NOMO-1 treated with dmso at 0.1 percent for 144 hours (cell line): ENCODE measurements around the gene KMT5B.

Experiments
- DNase-seq: peaks from one replicate; lab custom pipeline; 2025; ENCODE audit not compliant: unreplicated experiment; lab: John Stamatoyannopoulos, UW

The KMT5B gene

GRCh38 chr11:68146010-68146540, 67.0 kb downstream of the KMT5B start:
- DNase-seq = no peak

DNA sequence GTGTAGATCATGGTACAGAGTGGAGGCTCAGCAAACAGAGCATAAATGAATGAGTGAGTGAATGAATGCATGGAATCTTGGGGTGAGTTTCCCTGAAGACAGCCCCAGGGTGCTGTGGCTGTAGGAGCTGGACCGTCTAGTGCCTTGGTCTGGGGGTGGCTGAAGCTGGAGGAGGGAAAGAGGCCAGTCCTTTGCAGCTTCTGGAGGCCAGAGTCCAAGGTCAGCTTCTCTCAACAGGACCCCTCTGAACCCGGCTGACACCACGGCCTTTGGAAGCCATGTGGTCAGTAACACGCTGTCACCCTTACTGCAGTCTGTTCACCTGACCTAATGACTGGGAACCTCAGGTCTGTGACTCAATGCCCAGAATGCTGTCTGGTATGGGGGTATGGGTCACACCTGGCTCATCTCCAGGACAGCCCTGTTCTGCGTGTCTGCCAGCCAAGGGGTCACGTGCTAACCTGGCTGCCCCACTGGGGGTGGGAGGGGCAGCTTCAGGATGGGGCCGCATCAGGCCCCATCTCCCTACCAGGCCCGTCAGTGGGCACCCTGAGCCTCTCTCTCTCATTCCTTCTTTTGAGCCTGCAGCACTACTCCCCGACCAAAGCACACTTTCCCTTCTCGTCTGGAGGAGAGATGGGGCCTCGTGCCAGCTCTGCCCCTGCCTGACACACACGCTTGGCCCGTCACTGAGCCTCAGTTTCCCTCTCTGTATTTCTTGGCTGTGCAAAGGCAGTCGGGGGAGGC, 67.8 kb downstream of the KMT5B start:
- no peak for DNase-seq

GRCh38 chr11:68143310-68143689, 69.8 kb downstream of the KMT5B start:
- DNase-seq = no peak

GRCh38 chr11:68142441-68143309, 70.4 kb downstream of the KMT5B start:
- no peak for DNase-seq

- DNase-seq = peak; percentile 79
Observed at GRCh38 chr11:68142028-68142412, 71.1 kb downstream of the KMT5B start.

GRCh38 chr11:68141246-68142027, 71.7 kb downstream of the KMT5B start:
- no peak for DNase-seq

DNA sequence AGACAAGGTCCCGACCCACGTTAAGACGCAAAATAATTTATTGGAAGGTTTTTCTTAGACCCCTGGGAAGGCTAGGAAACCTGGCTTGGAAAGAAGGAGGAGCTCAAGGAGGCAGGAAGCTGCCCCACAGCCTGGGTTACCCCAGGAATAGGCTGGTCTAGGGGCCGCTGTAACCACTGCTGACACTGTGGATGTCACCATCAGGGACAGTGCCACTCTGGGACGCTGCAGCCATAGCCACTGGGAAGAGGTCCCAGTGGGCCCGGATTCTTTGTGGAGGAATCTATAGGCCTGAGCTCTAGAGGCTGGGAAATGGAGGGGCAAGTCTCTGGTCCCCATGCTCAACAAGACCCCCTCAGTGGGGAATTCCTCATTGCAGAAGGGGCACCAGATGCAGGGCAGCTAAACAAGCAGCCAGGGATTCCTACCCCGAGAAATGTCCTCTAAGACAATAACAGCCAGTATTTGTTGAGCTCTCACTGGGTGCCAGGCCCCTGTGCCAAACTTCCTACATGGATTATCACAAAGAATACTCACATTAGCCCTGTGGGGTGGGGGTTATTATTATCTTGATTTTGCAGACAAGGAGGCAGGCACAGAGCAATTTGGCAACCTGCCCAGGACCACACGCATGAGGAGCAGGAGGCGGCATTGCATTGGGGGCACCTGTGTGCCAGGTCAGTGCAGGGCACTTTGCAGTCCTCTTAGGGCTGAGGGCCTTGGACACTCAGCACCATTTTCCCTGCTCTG, 72.4 kb downstream of the KMT5B start:
- DNase-seq = no peak

- DNase-seq = no peak
Observed at GRCh38 chr11:68138237-68138636, 74.9 kb downstream of the KMT5B start.

GRCh38 chr11:68137833-68138232, 75.3 kb downstream of the KMT5B start:
- no peak for DNase-seq

- DNase-seq = no peak
Observed at GRCh38 chr11:68136866-68137265, 76.2 kb downstream of the KMT5B start.

- no peak for DNase-seq
Observed at GRCh38 chr11:68135161-68135560, 77.9 kb downstream of the KMT5B start.

DNA sequence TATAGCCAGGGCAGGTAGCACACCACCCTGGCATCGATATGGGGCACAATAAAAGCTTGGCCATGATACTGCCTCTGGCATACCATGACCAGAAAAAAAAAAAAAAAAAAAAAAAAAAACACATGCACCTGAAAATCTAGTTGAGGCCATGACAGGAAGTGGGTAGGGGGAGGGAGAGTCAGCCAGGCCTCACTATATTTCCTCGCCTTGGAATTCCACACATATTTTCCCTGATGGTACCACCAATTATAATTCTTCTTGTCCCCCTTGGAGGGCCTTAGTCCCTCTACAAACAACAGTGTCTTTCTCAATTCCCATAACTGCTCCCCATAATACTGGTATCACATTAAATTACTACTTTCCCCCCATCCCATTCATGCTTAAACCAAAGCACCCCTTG, 79.3 kb downstream of the KMT5B start:
- no peak for DNase-seq

GRCh38 chr11:68130121-68130520, 83.0 kb downstream of the KMT5B start:
- no peak for DNase-seq

GRCh38 chr11:68128682-68129327, 84.3 kb downstream of the KMT5B start:
- DNase-seq = no peak

DNA sequence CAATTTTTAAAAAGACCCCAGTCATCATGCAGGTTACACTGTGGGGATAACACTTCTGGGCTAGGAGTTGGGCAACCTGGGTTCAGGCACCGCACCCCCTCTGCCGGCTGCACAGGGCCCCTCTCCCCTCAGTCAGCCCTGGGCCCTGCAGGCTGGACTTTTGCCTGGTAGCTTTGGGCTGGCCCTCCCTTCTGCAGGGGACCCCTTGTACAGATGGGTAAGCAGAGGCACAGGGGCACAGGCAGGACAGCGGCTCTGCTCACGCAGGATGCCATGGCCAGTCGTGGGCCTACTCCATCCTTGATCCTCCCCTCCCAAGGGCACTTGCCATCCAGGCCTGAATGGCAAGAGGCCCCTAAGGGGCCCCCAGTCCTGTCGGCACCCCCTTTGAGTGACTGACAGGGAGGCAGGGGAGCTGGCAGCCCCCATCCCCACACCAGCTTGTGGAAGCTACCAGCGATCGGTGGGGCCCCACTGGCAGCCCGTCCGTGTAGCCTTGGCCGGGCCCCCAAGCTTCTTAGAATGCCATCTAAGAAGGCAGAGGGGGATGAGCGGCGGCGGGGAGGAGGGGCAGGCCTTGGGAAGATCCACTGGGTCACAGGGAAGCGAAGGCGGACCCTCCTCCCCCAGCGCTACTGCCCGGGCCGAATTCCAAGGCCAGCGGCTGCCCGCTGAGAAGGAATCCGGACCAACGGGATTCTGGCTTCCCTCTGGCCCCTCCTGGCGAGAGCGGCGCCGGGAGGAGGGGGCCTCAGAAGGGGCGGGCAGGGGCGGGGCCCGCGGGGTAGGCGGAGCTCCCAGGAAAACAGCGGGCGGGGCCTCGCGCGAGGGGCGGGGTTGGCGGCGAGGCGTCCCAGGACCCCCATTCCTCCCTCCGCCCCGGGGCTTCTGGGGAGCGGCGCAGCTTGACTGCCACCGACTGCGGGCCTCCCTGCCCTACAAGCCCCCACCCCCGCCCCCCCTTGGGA, 85.1 kb downstream of the KMT5B start:
- no peak for DNase-seq

- DNase-seq = no peak
Observed at GRCh38 chr11:68125164-68125563, 87.9 kb downstream of the KMT5B start.

DNA sequence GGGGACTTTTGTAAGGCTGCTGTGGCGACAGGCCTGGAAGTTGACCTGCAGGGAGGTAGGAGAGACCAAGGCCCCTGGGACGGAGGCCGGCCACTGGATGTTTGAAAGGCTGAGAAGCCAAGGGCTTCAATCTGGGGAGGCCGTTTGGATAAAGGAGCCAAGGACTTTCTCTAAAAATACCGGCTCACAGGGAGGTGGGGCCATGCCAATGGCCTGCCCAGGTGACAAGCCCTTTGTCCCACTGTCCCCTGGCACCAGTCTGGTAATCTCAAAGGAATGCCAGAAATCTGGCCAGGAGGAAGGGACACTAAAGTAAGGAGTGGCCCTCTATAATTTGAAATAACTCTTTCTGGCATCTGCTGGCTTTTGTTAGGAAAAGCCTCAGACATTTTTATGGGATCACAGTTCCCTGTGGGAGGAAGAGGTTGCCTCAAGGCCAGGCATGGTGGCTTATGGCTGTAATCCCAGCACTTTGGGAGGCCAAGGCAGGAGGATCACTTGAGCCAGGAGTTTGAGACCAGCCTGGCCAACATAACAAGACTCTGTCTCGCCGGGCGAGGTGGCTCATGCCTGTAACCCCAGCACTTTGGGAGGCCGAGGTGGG, 90.1 kb downstream of the KMT5B start:
- DNase-seq = no peak

DNA sequence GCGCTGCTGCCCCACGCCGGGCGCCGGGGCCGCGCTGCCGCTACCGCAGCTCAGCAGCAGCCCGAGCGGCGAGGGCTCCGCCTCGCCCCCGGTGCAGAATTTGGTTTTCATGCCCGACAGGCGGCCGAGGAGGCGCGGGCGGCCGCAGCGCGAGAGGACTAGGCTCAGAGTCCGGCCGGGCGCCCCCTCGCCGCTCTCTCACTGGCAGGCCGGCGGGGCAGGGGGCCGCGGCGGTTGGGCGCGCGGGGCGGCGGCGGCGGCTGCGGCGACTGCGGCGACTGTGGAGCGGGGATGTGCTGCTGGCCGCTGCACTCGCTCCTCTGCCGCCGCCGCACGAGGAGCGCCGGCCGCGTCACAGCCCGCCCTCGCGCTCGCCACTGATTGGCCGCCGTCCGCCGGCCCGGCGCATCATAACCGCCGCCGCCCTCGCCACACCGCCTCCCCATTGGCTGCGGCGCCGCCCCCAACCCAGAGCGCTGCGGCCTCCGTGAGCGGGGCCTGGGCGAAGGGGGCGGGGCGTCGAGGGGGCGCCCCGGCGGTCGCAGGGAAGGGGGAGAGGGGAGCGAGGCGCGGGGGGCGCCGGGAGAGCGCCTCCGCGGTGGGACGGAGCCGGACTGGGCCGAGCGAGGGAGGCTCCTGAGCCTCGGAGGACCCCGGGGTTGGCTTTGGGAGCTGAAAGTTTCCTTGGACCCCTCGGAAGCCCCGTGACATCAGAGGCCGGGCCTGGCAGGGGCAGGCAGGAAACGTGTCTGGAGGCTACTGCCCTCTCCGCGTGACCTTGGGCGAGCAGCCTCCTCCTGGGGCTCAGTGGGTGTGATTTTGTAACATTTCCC, 91.8 kb downstream of the KMT5B start, which contains the start of gene CHKA:
CHKA (minus strand) TSS at position 322 of the 833 bp plus-strand sequence; CDS start at position 111, 211 bp downstream.
- peak; percentile 91 for DNase-seq
